GOT3 (cell line): ENCODE measurements around the gene ZNF674.
A peak's percentile ranks its signal among the peaks of the same experiment; 100 is the strongest.

Source experiments
- DNase-seq: peaks from one replicate; lab custom pipeline; 2025; ENCODE audit warnings: mixed read lengths; lab: John Stamatoyannopoulos, UW

ZNF674 gene

DNA sequence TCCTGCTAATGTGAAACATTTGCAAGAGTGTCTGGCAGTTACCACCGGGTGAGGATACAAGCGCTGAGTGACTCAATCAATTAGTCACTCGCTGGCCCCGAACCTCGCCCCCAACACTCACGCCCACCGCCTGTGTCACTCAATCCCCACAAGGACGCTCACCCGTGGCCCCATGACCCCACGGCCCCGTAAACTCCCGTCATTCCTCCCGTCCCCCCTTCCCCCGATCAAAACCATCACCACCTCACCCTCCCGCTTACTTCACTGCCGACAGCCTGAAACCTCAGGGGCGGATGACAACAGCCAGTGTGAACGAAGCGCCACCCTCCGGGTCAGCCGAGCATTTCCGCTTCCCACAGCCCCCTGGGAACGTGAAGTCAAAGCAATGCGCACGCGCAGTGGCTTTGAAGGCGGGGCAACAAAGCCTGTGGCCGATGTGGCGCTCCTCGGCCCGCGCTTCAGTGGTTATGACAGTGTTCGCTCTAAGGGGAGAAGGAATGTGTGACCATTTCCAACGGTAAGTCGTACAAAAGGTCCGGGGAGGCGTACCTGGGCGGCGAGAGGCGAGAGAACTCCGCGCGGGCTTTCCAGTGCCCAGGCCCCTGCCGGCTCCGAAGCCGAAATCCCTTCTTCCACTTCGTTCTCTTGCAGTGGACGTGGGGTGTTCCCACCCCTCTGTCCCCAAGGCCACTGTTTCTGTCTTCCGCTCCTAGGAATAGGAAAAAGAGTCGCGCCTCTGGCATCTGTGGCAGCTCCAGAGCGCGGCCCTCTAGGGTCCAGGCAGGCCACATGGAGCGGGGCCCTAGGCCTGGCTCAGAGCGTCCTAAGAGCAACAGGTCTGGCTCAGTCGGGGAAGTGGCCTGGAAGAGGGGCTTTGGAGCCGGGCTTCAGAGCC, at the start of gene ZNF674:
TSS of gene ZNF674 (minus strand) at position 311 of the 895 bp plus-strand sequence. CDS start 3,334 bp downstream, outside the sequence.
- peak; percentile 58 for DNase-seq

- DNase-seq: no peak
Measured at GRCh38 chrX:46589977-46590723, 44.9 kb upstream of the ZNF674 start.

DNA sequence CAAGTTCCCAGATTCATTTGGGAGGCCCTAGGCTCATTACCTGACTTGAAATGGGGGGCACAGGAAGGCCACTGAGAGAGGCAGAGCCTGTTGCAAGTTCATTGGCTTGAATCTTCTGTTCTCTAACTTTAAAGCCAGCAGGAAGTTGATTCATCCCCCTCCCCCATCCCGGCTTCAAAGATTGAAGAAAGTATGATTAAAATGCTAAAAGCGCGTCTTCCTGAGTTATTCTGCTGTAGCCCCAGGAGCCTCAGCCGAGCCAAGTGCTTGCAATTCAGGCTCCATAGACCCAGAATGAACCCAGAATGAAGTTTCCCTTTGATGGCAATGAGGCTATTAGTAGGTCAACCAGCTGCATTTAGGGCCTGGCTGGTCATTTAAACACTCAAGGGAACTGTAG, 43.0 kb upstream of the ZNF674 start:
- DNase-seq: no peak

- no peak for DNase-seq
Measured at GRCh38 chrX:46587753-46588171, 42.5 kb upstream of the ZNF674 start.

DNA sequence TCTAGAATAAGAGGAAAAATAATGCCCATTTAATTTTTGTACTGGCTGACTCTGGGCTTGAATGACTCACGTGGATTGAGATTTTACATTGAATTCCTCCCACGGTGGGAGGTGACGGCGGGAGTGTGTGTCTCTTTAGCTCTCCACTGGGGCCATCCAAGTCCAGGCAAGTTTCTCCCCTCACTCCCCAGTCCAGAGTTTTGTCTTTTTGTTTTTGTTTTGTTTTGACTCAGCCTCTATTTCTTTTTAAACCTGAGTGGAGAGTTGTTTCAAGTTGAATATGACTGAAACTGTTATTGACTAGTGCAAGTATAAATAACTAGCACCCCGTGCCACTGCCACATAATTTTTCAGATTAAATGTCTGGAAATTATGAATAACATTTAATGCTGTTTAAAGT, 41.9 kb upstream of the ZNF674 start:
- DNase-seq: no peak

DNA sequence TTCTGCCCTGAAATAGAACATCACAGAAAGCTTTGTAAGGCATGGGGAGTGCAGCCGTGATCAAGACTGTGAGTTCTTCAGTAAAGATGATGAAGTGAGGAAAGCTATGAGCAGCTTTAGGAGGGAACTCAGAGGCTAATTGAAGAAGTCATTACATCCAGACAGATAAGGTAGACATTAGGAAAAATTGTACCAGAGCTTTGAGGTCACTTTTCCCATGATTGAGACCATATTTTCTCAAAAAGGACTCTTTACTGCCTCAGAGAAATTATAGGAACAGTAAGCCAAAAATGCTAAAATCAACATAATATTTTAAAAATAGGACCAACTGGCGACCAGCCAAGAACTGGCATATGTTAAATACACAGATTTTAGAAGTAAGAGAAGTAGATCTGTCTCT, 39.5 kb upstream of the ZNF674 start:
- DNase-seq: no peak

GRCh38 chrX:46582966-46583365, 37.7 kb upstream of the ZNF674 start:
- DNase-seq: no peak

DNA sequence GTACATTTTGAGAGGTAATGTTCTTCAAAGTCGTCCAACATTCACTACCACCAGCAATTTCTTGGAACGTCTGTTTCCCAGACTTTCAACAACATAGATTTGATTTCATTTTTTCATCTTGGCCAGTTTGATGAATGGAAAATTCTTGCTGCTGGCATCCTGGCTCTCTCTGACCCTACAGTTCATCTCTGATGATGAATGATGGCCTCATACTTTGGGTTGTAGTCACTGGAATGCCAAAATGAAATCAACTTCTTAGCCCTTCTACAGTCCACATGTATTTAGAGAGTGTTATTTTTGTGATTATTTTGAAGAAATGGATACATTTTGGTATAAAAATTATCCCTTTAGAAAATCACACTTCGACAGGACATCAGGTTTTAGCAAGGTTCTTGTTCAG, 37.1 kb upstream of the ZNF674 start:
- DNase-seq: no peak

- no peak for DNase-seq
Measured at GRCh38 chrX:46580613-46581012, 35.4 kb upstream of the ZNF674 start.

DNA sequence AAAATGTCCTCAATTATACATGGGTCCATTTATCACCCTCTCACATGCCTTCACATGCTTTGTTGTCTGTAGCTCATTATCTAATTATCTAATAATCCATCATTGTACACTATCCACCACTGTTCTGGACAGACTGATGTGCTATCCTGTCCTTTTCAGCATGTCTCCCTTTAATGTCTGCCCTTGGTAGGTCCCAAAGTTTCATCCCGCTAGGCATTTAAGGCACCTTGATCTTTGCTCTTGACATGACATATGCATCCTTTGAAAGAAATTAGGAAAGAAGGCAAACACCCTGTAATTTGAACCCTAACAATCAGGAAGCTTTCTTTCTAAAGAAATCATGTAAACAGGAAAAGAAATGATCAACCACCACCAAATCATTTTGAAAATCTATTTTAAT, 34.0 kb upstream of the ZNF674 start:
- no peak for DNase-seq

DNA sequence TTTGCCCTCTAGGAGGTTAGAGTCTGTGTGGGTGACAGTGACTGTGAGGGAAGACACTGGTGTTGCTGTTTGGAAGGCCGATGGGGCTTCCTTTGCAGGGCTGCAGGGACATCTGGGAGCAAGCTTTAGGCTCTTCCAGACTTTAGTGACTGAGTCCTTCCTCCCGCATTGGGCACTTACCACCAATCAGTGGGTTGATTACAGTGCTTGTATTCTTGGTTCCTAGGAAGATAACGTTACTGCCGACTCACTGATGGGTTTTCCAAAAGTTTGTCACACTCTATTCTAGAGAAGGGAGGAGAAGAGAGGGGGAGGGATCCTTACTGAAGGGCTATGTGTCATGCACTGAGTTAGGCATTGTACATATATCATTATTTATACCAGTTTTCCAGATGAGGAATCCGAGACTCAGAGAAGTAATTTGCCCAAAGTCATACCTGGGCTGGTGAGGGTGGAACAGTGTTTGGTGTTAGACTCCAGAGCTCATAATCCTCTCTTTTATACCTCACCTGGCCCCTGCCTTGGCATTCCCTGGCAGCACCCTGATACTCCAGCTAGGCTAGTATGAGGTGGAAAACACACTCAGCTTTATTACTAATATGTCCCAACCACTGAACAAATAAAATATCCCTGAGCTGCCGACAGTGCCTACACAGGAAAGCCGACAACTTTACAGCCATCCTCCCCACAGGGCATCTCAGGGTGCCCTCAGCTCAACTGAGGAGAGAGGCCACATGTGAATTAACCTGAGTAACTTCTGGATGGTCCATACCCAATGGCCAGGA, 32.2 kb upstream of the ZNF674 start:
- DNase-seq: no peak

- DNase-seq: no peak
Measured at GRCh38 chrX:46576458-46576857, 31.2 kb upstream of the ZNF674 start.

DNA sequence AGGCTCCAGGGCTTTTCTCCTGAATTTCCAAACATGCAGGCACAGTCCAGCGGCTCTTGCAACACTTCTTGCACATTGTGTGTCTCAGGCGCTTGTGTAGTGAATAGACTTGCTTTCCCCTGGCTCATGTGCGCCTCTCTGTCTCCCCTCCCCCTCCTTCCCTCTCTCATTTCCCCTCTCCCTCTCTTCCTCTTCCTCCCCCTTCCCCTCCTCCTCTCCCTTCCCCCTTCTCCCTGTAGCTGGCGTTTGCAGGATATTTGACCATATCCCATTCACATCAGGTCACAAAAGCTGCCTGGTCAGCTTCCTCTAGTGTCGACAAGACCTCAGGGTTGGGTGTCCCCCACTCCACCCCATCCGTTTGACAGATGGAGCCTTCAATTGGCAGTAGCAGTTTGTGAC, 30.8 kb upstream of the ZNF674 start:
- DNase-seq: no peak

GRCh38 chrX:46575586-46575985, 30.4 kb upstream of the ZNF674 start:
- no peak for DNase-seq

DNA sequence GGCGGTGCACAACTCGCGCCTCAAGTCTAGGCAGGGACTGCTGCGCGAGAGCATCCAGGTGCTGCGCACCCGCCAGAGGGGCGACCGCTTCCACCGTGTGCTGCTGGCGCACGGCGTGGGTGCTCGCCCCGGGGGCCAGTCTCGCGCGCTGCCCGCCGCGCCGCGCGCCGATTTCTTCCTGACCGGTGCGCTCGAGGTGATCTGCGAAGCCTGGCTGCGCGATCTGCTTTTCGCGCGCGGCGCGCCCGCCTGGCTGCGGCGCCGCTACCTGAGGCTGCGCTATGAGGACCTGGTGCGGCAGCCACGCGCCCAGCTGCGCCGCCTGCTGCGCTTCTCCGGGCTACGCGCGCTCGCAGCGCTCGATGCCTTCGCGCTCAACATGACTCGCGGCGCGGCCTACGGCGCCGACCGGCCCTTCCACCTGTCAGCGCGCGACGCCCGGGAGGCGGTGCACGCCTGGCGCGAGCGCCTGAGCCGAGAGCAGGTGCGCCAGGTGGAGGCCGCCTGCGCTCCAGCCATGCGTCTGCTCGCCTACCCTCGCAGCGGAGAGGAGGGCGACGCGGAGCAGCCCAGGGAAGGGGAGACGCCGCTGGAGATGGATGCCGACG, 29.7 kb upstream of the ZNF674 start:
- DNase-seq: no peak

DNA sequence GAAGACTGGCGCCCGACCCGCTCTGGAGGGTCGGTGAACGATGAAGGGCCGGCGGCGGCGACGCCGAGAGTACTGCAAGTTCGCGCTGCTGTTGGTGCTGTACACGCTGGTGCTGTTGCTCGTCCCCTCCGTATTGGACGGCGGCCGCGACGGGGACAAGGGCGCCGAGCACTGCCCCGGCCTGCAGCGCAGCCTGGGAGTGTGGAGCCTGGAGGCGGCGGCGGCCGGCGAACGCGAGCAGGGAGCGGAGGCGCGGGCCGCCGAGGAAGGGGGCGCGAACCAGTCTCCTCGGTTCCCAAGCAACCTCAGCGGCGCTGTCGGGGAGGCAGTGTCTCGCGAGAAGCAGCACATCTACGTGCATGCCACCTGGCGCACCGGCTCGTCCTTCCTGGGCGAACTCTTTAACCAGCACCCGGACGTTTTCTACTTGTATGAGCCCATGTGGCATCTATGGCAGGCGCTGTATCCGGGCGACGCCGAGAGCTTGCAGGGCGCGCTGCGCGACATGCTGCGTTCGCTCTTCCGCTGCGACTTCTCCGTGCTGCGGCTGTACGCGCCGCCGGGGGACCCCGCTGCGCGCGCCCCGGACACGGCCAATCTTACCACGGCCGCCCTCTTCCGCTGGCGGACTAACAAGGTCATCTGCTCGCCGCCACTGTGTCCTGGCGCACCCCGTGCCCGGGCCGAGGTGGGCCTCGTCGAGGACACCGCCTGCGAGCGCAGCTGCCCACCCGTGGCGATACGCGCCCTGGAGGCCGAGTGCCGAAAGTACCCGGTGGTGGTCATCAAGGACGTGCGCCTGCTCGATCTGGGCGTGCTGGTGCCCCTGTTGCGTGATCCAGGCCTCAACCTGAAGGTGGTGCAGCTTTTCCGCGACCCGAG, 28.9 kb upstream of the ZNF674 start:
- peak; percentile 10 for DNase-seq

- peak; percentile 10 for DNase-seq
Measured at GRCh38 chrX:46573331-46573891, 28.2 kb upstream of the ZNF674 start, which contains the start of gene CHST7. Gene CHST7 (plus strand): TSS chrX:46573765. CDS start chrX:46573932, 167 bp downstream.

DNA sequence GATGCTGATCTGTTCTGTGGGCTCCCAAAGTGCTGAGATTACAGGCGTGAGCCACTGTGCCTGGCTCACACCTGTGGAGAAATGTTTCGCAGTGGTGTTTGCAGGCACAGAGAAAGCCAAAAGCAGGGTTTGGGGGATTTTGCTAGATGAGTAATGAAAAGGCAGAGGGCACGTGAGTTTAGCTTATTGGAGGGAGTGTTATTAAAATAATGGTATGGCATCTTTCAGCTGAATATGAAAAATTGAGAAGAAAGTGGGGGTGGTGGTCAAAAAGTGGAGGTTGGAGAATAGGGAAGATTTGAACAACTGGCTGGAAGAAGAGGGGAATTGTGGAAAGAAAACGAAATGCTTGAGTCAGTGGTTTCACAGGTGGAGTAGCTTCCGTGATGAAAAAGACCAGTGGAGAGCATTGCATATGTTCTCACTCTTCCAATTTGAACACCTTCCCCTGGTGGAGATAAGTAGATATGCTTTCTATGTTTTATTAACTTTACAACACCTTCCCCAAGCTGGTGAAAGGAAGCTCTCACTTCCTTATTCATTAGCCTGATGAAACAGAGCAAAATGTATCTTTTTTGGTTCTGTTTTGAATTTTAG, 27.2 kb upstream of the ZNF674 start:
- DNase-seq: no peak

- DNase-seq: no peak
Measured at GRCh38 chrX:46571423-46572339, 26.5 kb upstream of the ZNF674 start.
